SKM-1 treated with dmso at 0.1 percent for 144 hours (cell line): ENCODE measurements around the gene LANCL3.
"Not testable (repeated sequence)": the region's sequence is repeated elsewhere in the genome, so short reads cannot be mapped to it uniquely, and the experiment has no call there.

Experiments used
- DNase-seq: peaks from one replicate; lab custom pipeline; 2025; ENCODE audit not compliant: unreplicated experiment; lab: John Stamatoyannopoulos, UW

LANCL3 gene

GRCh38 chrX:37571426-37572107, at the start of gene LANCL3:
LANCL3 (plus strand) TSS chrX:37571661; CDS start chrX:37571871, 210 bp downstream.
- DNase-seq: not testable (repeated sequence)

GRCh38 chrX:37523673-37524072, 47.8 kb upstream of the LANCL3 start:
- not testable (repeated sequence) for DNase-seq

GRCh38 chrX:37541991-37542390, 29.5 kb upstream of the LANCL3 start:
- no peak for DNase-seq

GRCh38 chrX:37542791-37543190, 28.7 kb upstream of the LANCL3 start:
- DNase-seq: no peak

- no peak for DNase-seq
Measured at GRCh38 chrX:37543324-37543723, 28.1 kb upstream of the LANCL3 start.

- DNase-seq: not testable (repeated sequence)
Measured at GRCh38 chrX:37544531-37544930, 26.9 kb upstream of the LANCL3 start.

GRCh38 chrX:37545066-37545465, 26.4 kb upstream of the LANCL3 start:
- DNase-seq: no peak

- DNase-seq: not testable (repeated sequence)
Measured at GRCh38 chrX:37549619-37550018, 21.8 kb upstream of the LANCL3 start.

- no peak for DNase-seq
Measured at GRCh38 chrX:37553476-37553875, 18.0 kb upstream of the LANCL3 start.

- not testable (repeated sequence) for DNase-seq
Measured at GRCh38 chrX:37565254-37565653, 6.2 kb upstream of the LANCL3 start.

GRCh38 chrX:37570349-37570748, 1.1 kb upstream of the LANCL3 start:
- DNase-seq: not testable (repeated sequence)

GRCh38 chrX:37572108-37572587, 687 bp downstream of the LANCL3 start:
- DNase-seq: not testable (repeated sequence)

- not testable (repeated sequence) for DNase-seq
Measured at GRCh38 chrX:37573121-37573520, 1.7 kb downstream of the LANCL3 start.

GRCh38 chrX:37578045-37578444, 6.6 kb downstream of the LANCL3 start:
- no peak for DNase-seq

GRCh38 chrX:37580080-37580479, 8.6 kb downstream of the LANCL3 start:
- DNase-seq: no peak

GRCh38 chrX:37587337-37587736, 15.9 kb downstream of the LANCL3 start:
- DNase-seq: not testable (repeated sequence)

- no peak for DNase-seq
Measured at GRCh38 chrX:37590047-37590446, 18.6 kb downstream of the LANCL3 start.

- DNase-seq: peak; percentile 27
Measured at GRCh38 chrX:37594755-37595382, 23.4 kb downstream of the LANCL3 start.

GRCh38 chrX:37599729-37600128, 28.3 kb downstream of the LANCL3 start:
- DNase-seq: no peak

GRCh38 chrX:37603938-37604409, 32.5 kb downstream of the LANCL3 start:
- no peak for DNase-seq

- no peak for DNase-seq
Measured at GRCh38 chrX:37607243-37607642, 35.8 kb downstream of the LANCL3 start.

GRCh38 chrX:37608156-37608555, 36.7 kb downstream of the LANCL3 start:
- DNase-seq: no peak
